GM19328 (cell line): ENCODE results near the gene PDZD4.

ENCODE experiments used
- ATAC-seq: cut with Tn5 transposase; IDR thresholded peaks from one replicate; pipeline ENCODE4 v1.9.1; 2021; ENCODE audit warnings: mild to moderate bottlenecking, moderate library complexity; ENCODE audit not compliant: unreplicated experiment

PDZD4 gene

GRCh38 chrX:153789654-153790053, 40.7 kb downstream of the PDZD4 start:
- ATAC-seq, result no peak

- no peak for ATAC-seq
These were observed 43.7 kb downstream of the PDZD4 start for GRCh38 chrX:153786669-153787068.

- ATAC-seq, result no peak
These were observed 45.9 kb downstream of the PDZD4 start for GRCh38 chrX:153784325-153784967.

GRCh38 chrX:153783378-153784013, 46.8 kb downstream of the PDZD4 start:
- no peak for ATAC-seq

- ATAC-seq, result no peak
These were observed 47.5 kb downstream of the PDZD4 start for GRCh38 chrX:153782871-153783270.

- no peak for ATAC-seq
These were observed 48.0 kb downstream of the PDZD4 start for GRCh38 chrX:153782313-153782712.

GRCh38 chrX:153781428-153782047, 48.8 kb downstream of the PDZD4 start:
- ATAC-seq, result no peak

GRCh38 chrX:153780678-153781427, 49.5 kb downstream of the PDZD4 start, which contains the start of gene SRPK3:
Gene SRPK3, plus strand, starts transcription at chrX:153781041. Its CDS starts 46 bp downstream, at chrX:153781087.
- ATAC-seq, result no peak

GRCh38 chrX:153779891-153780677, 50.3 kb downstream of the PDZD4 start:
- ATAC-seq, result no peak

- no peak for ATAC-seq
These were observed 51.7 kb downstream of the PDZD4 start for GRCh38 chrX:153778684-153779101.

GRCh38 chrX:153778181-153778580, 52.2 kb downstream of the PDZD4 start:
- ATAC-seq, result no peak

- ATAC-seq, result no peak
These were observed 52.9 kb downstream of the PDZD4 start for GRCh38 chrX:153777261-153778090.

GRCh38 chrX:153776611-153777045, 53.7 kb downstream of the PDZD4 start:
- ATAC-seq, result no peak

GRCh38 chrX:153776120-153776599, 54.2 kb downstream of the PDZD4 start:
- ATAC-seq, result no peak

GRCh38 chrX:153775293-153776119, 54.8 kb downstream of the PDZD4 start:
- ATAC-seq, result no peak

GRCh38 chrX:153774576-153775292, 55.6 kb downstream of the PDZD4 start:
- no peak for ATAC-seq

- no peak for ATAC-seq
These were observed 56.4 kb downstream of the PDZD4 start for GRCh38 chrX:153773741-153774575.
